Measurements from ENCODE around the gene PCDH15.

The PCDH15 gene

GRCh38 chr10:54011117-54011516 lies 789.9 kb downstream of the PCDH15 start:
- no peaks in the 10 kb centered on the region for H3K36me3 ChIP-seq (ENCODE audit: insufficient read depth, insufficient read length, low read length)
- no peaks in the 10 kb centered on the region for H3K27me3 ChIP-seq (ENCODE audit: insufficient read depth, insufficient read length)
- no peak for DNase-seq (ENCODE audit: low read depth, low spot score)
- no peak overlapping the region for H3K4me3 ChIP-seq (ENCODE audit: insufficient read length, low read depth)
- H3K9ac ChIP-seq (ENCODE audit: insufficient read length, low read depth): no peak overlapping the region
- no peaks in the 10 kb centered on the region for H3K9me3 ChIP-seq (ENCODE audit: insufficient read depth, low read length)
- H3K4me1 ChIP-seq (ENCODE audit: insufficient read depth, insufficient read length): no peaks in the 10 kb centered on the region
- TF ChIP-seq YY1 (IDR thresholded peaks at IDR 0.05; ENCODE audit: insufficient read depth, insufficient read length): no peak
- TF ChIP-seq ZNF274 (IDR thresholded peaks at IDR 0.05; ENCODE audit: low read depth, low read length): no peak
- no peak for TF ChIP-seq SUZ12 (IDR thresholded peaks at IDR 0.05; ENCODE audit: extremely low read depth, insufficient read depth, insufficient read length)

- no peak for DNase-seq (ENCODE audit: low read depth, low spot score)
- H3K4me1 ChIP-seq (ENCODE audit: insufficient read depth, insufficient read length): no peaks in the 10 kb centered on the region
- H3K9me3 ChIP-seq (ENCODE audit: insufficient read depth, low read length): no peaks in the 10 kb centered on the region
- no peak overlapping the region for H3K4me3 ChIP-seq (ENCODE audit: insufficient read length, low read depth)
- no peak for TF ChIP-seq YY1 (IDR thresholded peaks at IDR 0.05; ENCODE audit: insufficient read depth, insufficient read length)
- TF ChIP-seq SUZ12 (IDR thresholded peaks at IDR 0.05; ENCODE audit: extremely low read depth, insufficient read depth, insufficient read length): no peak
- TF ChIP-seq ZNF274 (IDR thresholded peaks at IDR 0.05; ENCODE audit: low read depth, low read length): no peak
- no peak overlapping the region for H3K9ac ChIP-seq (ENCODE audit: insufficient read length, low read depth)
- no peaks in the 10 kb centered on the region for H3K27me3 ChIP-seq (ENCODE audit: insufficient read depth, insufficient read length)
- H3K36me3 ChIP-seq (ENCODE audit: insufficient read depth, insufficient read length, low read length): no peaks in the 10 kb centered on the region
Measured at GRCh38 chr10:54010337-54010933, 790.6 kb downstream of the PCDH15 start.

DNA sequence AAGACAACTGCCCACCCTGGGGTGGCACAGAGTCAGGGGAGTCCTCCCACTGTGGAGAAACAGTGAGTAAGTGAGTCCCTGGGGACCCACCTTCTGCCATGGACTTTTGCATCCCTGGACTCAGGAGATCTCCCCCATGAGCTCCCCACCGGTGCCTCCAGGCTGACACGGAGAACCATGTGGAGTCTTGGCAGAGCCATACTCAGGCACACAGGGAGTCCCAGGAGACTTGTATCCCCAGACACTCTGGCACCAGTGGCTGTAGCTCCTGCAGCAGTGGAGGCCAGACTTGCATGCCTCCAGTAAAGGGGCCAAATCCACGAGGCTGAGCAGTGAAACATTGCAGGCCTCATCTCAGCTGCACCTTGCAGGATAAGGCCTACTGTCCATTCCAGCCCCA lies 791.4 kb downstream of the PCDH15 start:
- TF ChIP-seq SUZ12 (IDR thresholded peaks at IDR 0.05; ENCODE audit: extremely low read depth, insufficient read depth, insufficient read length) (no peak), ZNF274 (IDR thresholded peaks at IDR 0.05; ENCODE audit: low read depth, low read length) (no peak), YY1 (IDR thresholded peaks at IDR 0.05; ENCODE audit: insufficient read depth, insufficient read length) (no peak)
- no peak for DNase-seq (ENCODE audit: low read depth, low spot score)
- Histone ChIP-seq H3K27me3 (ENCODE audit: insufficient read depth, insufficient read length) (no peaks in the 10 kb centered on the region), H3K4me3 (ENCODE audit: insufficient read length, low read depth) (no peak overlapping the region), H3K36me3 (ENCODE audit: insufficient read depth, insufficient read length, low read length) (no peaks in the 10 kb centered on the region), H3K9ac (ENCODE audit: insufficient read length, low read depth) (no peak overlapping the region), H3K4me1 (ENCODE audit: insufficient read depth, insufficient read length) (no peaks in the 10 kb centered on the region), H3K9me3 (ENCODE audit: insufficient read depth, low read length) (no peaks in the 10 kb centered on the region)

- no peak overlapping the region for H3K4me3 ChIP-seq (ENCODE audit: insufficient read length, low read depth)
- H3K9ac ChIP-seq (ENCODE audit: insufficient read length, low read depth): no peak overlapping the region
- H3K4me1 ChIP-seq (ENCODE audit: insufficient read depth, insufficient read length): no peaks in the 10 kb centered on the region
- no peaks in the 10 kb centered on the region for H3K9me3 ChIP-seq (ENCODE audit: insufficient read depth, low read length)
- DNase-seq (ENCODE audit: low read depth, low spot score): no peak
- H3K36me3 ChIP-seq (ENCODE audit: insufficient read depth, insufficient read length, low read length): no peaks in the 10 kb centered on the region
- no peaks in the 10 kb centered on the region for H3K27me3 ChIP-seq (ENCODE audit: insufficient read depth, insufficient read length)
- TF ChIP-seq SUZ12 (IDR thresholded peaks at IDR 0.05; ENCODE audit: extremely low read depth, insufficient read depth, insufficient read length) (no peak), ZNF274 (IDR thresholded peaks at IDR 0.05; ENCODE audit: low read depth, low read length) (no peak), YY1 (IDR thresholded peaks at IDR 0.05; ENCODE audit: insufficient read depth, insufficient read length) (no peak)
Measured at GRCh38 chr10:54002077-54002476, 799.0 kb downstream of the PCDH15 start.

- H3K27me3 ChIP-seq (ENCODE audit: insufficient read depth, insufficient read length): no peaks in the 10 kb centered on the region
- TF ChIP-seq YY1 (IDR thresholded peaks at IDR 0.05; ENCODE audit: insufficient read depth, insufficient read length) (no peak), ZNF274 (IDR thresholded peaks at IDR 0.05; ENCODE audit: low read depth, low read length) (no peak), SUZ12 (IDR thresholded peaks at IDR 0.05; ENCODE audit: extremely low read depth, insufficient read depth, insufficient read length) (no peak)
- no peaks in the 10 kb centered on the region for H3K9me3 ChIP-seq (ENCODE audit: insufficient read depth, low read length)
- no peaks in the 10 kb centered on the region for H3K36me3 ChIP-seq (ENCODE audit: insufficient read depth, insufficient read length, low read length)
- H3K4me1 ChIP-seq (ENCODE audit: insufficient read depth, insufficient read length): no peaks in the 10 kb centered on the region
- H3K4me3 ChIP-seq (ENCODE audit: insufficient read length, low read depth): no peak overlapping the region
- no peak for DNase-seq (ENCODE audit: low read depth, low spot score)
- H3K9ac ChIP-seq (ENCODE audit: insufficient read length, low read depth): no peak overlapping the region
Measured at GRCh38 chr10:53997953-53998352, 803.1 kb downstream of the PCDH15 start.

- H3K27me3 ChIP-seq (ENCODE audit: insufficient read depth, insufficient read length): no peaks in the 10 kb centered on the region
- H3K4me3 ChIP-seq (ENCODE audit: insufficient read length, low read depth): no peak overlapping the region
- H3K9me3 ChIP-seq (ENCODE audit: insufficient read depth, low read length): peaks cover 14% of the 10 kb centered on the region; the same call in 1 of the 2 replicates
- H3K4me1 ChIP-seq (ENCODE audit: insufficient read depth, insufficient read length): no peaks in the 10 kb centered on the region
- TF ChIP-seq YY1 (IDR thresholded peaks at IDR 0.05; ENCODE audit: insufficient read depth, insufficient read length): no peak
- no peak for TF ChIP-seq SUZ12 (IDR thresholded peaks at IDR 0.05; ENCODE audit: extremely low read depth, insufficient read depth, insufficient read length)
- TF ChIP-seq ZNF274 (IDR thresholded peaks at IDR 0.05; ENCODE audit: low read depth, low read length): no peak
- H3K36me3 ChIP-seq (ENCODE audit: insufficient read depth, insufficient read length, low read length): no peaks in the 10 kb centered on the region
- no peak for DNase-seq (ENCODE audit: low read depth, low spot score)
- no peak overlapping the region for H3K9ac ChIP-seq (ENCODE audit: insufficient read length, low read depth)
Measured at GRCh38 chr10:53990799-53991238, 810.2 kb downstream of the PCDH15 start.

GRCh38 chr10:53983431-53983830 lies 817.6 kb downstream of the PCDH15 start:
- TF ChIP-seq YY1 (IDR thresholded peaks at IDR 0.05; ENCODE audit: insufficient read depth, insufficient read length): no peak
- DNase-seq (ENCODE audit: low read depth, low spot score): no peak
- Histone ChIP-seq H3K9me3 (ENCODE audit: insufficient read depth, low read length) (no peaks in the 10 kb centered on the region; the same call in 1 of the 2 replicates), H3K9ac (ENCODE audit: insufficient read length, low read depth) (no peak overlapping the region), H3K36me3 (ENCODE audit: insufficient read depth, insufficient read length, low read length) (no peaks in the 10 kb centered on the region), H3K4me3 (ENCODE audit: insufficient read length, low read depth) (no peak overlapping the region), H3K4me1 (ENCODE audit: insufficient read depth, insufficient read length) (no peaks in the 10 kb centered on the region), H3K27me3 (ENCODE audit: insufficient read depth, insufficient read length) (no peaks in the 10 kb centered on the region)

Measured in NT2/D1 (cell line).